Ishikawa (cell line): ENCODE data around the gene NKAIN2.

Source experiments
- CEBPB ChIP-seq: IDR thresholded peaks from 2 replicates; pipeline ENCODE4 v1.6.1; 2012
- CREB1 ChIP-seq: IDR thresholded peaks from 2 replicates; pipeline ENCODE4 v1.6.1; 2012; ENCODE audit warnings: low read depth
- RAD21 ChIP-seq: IDR thresholded peaks from 2 replicates; pipeline ENCODE4 v1.6.1; 2012; ENCODE audit warnings: low read depth
- TCF12 ChIP-seq: IDR thresholded peaks from 2 replicates; pipeline ENCODE4 v1.6.1; 2012; ENCODE audit warnings: low read depth
- TF ChIP-seq, protein P1 (sequence below): IDR thresholded peaks from 2 replicates; pipeline ENCODE4 v1.6.1; 2012
- TF ChIP-seq, protein P2 (sequence below): IDR thresholded peaks from 2 replicates; pipeline ENCODE4 v1.6.1; 2012; ENCODE audit warnings: low read depth, mild to moderate bottlenecking
- TF ChIP-seq, protein P3 (sequence below): IDR thresholded peaks from 2 replicates; pipeline ENCODE4 v1.6.1; 2012

DNA sequence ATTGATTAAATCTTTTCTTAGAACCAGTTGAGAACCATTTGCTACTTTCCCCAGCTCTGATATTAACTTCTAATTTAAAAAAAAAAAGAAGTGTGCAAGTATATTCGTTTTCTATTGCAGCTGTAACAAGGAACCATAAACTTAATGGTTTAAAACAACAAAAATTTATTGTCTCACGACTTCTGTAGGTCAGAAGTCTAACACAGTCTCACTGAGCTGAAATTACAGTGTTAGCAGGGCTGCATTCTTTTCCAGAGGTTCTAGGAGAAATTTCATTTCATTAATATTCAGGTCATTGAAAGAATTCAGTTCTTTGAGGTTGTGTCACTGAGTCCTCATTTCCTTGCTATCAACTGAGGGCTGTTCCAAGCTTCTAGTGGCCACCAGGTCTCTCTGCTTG, 945.1 kb downstream of the NKAIN2 start:
- TF ChIP-seq TCF12 (no peak), CREB1 (no peak), CEBPB (no peak), RAD21 (no peak)
- TF ChIP-seq, protein P1, sequence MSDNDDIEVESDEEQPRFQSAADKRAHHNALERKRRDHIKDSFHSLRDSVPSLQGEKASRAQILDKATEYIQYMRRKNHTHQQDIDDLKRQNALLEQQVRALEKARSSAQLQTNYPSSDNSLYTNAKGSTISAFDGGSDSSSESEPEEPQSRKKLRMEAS: no peak
- TF ChIP-seq, protein P2, sequence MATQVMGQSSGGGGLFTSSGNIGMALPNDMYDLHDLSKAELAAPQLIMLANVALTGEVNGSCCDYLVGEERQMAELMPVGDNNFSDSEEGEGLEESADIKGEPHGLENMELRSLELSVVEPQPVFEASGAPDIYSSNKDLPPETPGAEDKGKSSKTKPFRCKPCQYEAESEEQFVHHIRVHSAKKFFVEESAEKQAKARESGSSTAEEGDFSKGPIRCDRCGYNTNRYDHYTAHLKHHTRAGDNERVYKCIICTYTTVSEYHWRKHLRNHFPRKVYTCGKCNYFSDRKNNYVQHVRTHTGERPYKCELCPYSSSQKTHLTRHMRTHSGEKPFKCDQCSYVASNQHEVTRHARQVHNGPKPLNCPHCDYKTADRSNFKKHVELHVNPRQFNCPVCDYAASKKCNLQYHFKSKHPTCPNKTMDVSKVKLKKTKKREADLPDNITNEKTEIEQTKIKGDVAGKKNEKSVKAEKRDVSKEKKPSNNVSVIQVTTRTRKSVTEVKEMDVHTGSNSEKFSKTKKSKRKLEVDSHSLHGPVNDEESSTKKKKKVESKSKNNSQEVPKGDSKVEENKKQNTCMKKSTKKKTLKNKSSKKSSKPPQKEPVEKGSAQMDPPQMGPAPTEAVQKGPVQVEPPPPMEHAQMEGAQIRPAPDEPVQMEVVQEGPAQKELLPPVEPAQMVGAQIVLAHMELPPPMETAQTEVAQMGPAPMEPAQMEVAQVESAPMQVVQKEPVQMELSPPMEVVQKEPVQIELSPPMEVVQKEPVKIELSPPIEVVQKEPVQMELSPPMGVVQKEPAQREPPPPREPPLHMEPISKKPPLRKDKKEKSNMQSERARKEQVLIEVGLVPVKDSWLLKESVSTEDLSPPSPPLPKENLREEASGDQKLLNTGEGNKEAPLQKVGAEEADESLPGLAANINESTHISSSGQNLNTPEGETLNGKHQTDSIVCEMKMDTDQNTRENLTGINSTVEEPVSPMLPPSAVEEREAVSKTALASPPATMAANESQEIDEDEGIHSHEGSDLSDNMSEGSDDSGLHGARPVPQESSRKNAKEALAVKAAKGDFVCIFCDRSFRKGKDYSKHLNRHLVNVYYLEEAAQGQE: no peak
- TF ChIP-seq, protein P3, sequence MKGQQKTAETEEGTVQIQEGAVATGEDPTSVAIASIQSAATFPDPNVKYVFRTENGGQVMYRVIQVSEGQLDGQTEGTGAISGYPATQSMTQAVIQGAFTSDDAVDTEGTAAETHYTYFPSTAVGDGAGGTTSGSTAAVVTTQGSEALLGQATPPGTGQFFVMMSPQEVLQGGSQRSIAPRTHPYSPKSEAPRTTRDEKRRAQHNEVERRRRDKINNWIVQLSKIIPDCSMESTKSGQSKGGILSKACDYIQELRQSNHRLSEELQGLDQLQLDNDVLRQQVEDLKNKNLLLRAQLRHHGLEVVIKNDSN: no peak
